HPDE6-E6E7 (cell line): Measurements from ENCODE around the gene CYB5R3.
"Not testable (repeated sequence)": the region's sequence is repeated elsewhere in the genome, so short reads cannot be mapped to it uniquely, and the experiment has no call there.

Experiments used
- DNase-seq: peaks from one replicate; pipeline ENCODE4 v3.0.0; 2011; ENCODE audit warnings: missing footprints; ENCODE audit errors: extremely low spot score

The CYB5R3 gene

GRCh38 chr22:42567950-42568349 is 81.2 kb downstream of the CYB5R3 start:
- DNase-seq: not testable (repeated sequence)
